ENCODE results near the gene CD36. TPM values are rescaled to one million over a fixed set of nuclear protein-coding genes. Genes with fewer than 3 reads are reported as not detected.

Gene CD36
- total RNA-seq, 3 donors from 2014 or later: 240 to 2,026 (median 919) TPM

- H3K9me3 ChIP-seq: no peaks in the 10 kb centered on the region
- H3K27ac ChIP-seq: no peak overlapping the region
- no peak for DNase-seq (ENCODE audit: low spot score in 2 of 2)
- intact Hi-C loops (cut with DNase I; ENCODE audit: low total_unique reads): no loop called here
- no peak for TF ChIP-seq POLR2AphosphoS5 (IDR thresholded peaks at IDR 0.05)
- TF ChIP-seq CTCF (IDR thresholded peaks at IDR 0.05): no peak
- no peak for TF ChIP-seq POLR2A (IDR thresholded peaks at IDR 0.05)
- no peak overlapping the region for H3K4me3 ChIP-seq
- H3K27me3 ChIP-seq: no peaks in the 10 kb centered on the region
- no peaks in the 10 kb centered on the region for H3K4me1 ChIP-seq
- no peaks in the 10 kb centered on the region for H3K36me3 ChIP-seq
Measured at GRCh38 chr7:80675090-80675489, 36.6 kb downstream of the CD36 start.

- no peak for DNase-seq (ENCODE audit: low spot score in 2 of 2)
- Histone ChIP-seq H3K4me3 (no peak overlapping the region), H3K27me3 (no peaks in the 10 kb centered on the region), H3K27ac (no peak overlapping the region), H3K36me3 (no peaks in the 10 kb centered on the region), H3K4me1 (no peaks in the 10 kb centered on the region), H3K9me3 (no peaks in the 10 kb centered on the region)
- no peak for TF ChIP-seq CTCF (IDR thresholded peaks at IDR 0.05)
- TF ChIP-seq POLR2AphosphoS5 (IDR thresholded peaks at IDR 0.05): no peak
- intact Hi-C loops (cut with DNase I; ENCODE audit: low total_unique reads): no loop called here
Measured at GRCh38 chr7:80676404-80676803, 38.0 kb downstream of the CD36 start.

- Histone ChIP-seq H3K27ac (no peak overlapping the region), H3K9me3 (no peaks in the 10 kb centered on the region), H3K36me3 (no peaks in the 10 kb centered on the region), H3K4me1 (no peaks in the 10 kb centered on the region), H3K27me3 (no peaks in the 10 kb centered on the region), H3K4me3 (no peak overlapping the region)
- intact Hi-C loops (cut with DNase I; ENCODE audit: low total_unique reads): no loop called here
- TF ChIP-seq CTCF (IDR thresholded peaks at IDR 0.05): no peak
- no peak for TF ChIP-seq POLR2AphosphoS5 (IDR thresholded peaks at IDR 0.05)
- no peak for TF ChIP-seq POLR2A (IDR thresholded peaks at IDR 0.05)
- DNase-seq (ENCODE audit: low spot score in 2 of 2): no peak
Measured at GRCh38 chr7:80677629-80678028, 39.2 kb downstream of the CD36 start.

- H3K9me3 ChIP-seq: no peaks in the 10 kb centered on the region
- no peak overlapping the region for H3K27ac ChIP-seq
- intact Hi-C loops (cut with DNase I; ENCODE audit: low total_unique reads): no loop called here
- H3K4me1 ChIP-seq: no peaks in the 10 kb centered on the region
- H3K36me3 ChIP-seq: no peaks in the 10 kb centered on the region
- DNase-seq (ENCODE audit: low spot score in 2 of 2): no peak
- H3K27me3 ChIP-seq: no peaks in the 10 kb centered on the region
- TF ChIP-seq POLR2A (IDR thresholded peaks at IDR 0.05): no peak
- no peak for TF ChIP-seq CTCF (IDR thresholded peaks at IDR 0.05)
- TF ChIP-seq POLR2AphosphoS5 (IDR thresholded peaks at IDR 0.05): no peak
- no peak overlapping the region for H3K4me3 ChIP-seq
Measured at GRCh38 chr7:80678707-80679106, 40.3 kb downstream of the CD36 start.

GRCh38 chr7:80679921-80680907 is 41.8 kb downstream of the CD36 start:
- no peaks in the 10 kb centered on the region for H3K36me3 ChIP-seq
- no peak overlapping the region for H3K27ac ChIP-seq
- no peaks in the 10 kb centered on the region for H3K9me3 ChIP-seq
- no peak for DNase-seq (ENCODE audit: low spot score in 2 of 2)
- no peak for TF ChIP-seq POLR2A (IDR thresholded peaks at IDR 0.05)
- no peak for TF ChIP-seq POLR2AphosphoS5 (IDR thresholded peaks at IDR 0.05)
- no peak for TF ChIP-seq CTCF (IDR thresholded peaks at IDR 0.05)
- no peaks in the 10 kb centered on the region for H3K4me1 ChIP-seq
- no peak overlapping the region for H3K4me3 ChIP-seq
- H3K27me3 ChIP-seq: no peaks in the 10 kb centered on the region
- intact Hi-C loops (cut with DNase I; ENCODE audit: low total_unique reads): no loop called here

Measured in breast epithelium (tissue), 4 donors.